Nephron progenitor cell (in vitro differentiated cells): ENCODE measurements around the gene KIAA0232.

Experiments
- DNase-seq: peaks from one replicate; pipeline ENCODE4 v3.0.0; 2021
- H3K27ac Mint-ChIP-seq: 2 replicates; pipeline ENCODE4 v1.8.0; 2021; ENCODE audit warnings: mild to moderate bottlenecking, moderate library complexity, mixed read lengths
- H3K27me3 Mint-ChIP-seq: 2 replicates; pipeline ENCODE4 v1.8.0; 2021; ENCODE audit warnings: mild to moderate bottlenecking, low read depth, mixed read lengths; ENCODE audit not compliant: poor library complexity
- H3K36me3 Mint-ChIP-seq: 2 replicates; pipeline ENCODE4 v1.8.0; 2021; ENCODE audit warnings: low read depth, mixed read lengths
- H3K4me1 Mint-ChIP-seq: 2 replicates; pipeline ENCODE4 v1.8.0; 2021; ENCODE audit warnings: mixed read lengths
- H3K4me3 Mint-ChIP-seq: 2 replicates; pipeline ENCODE4 v1.8.0; 2021; ENCODE audit warnings: mild to moderate bottlenecking, moderate library complexity, mixed read lengths
- H3K9me3 Mint-ChIP-seq: 2 replicates; pipeline ENCODE4 v1.8.0; 2021; ENCODE audit warnings: mild to moderate bottlenecking, moderate library complexity, mixed read lengths
- TF ChIP-seq, protein P1 (sequence below): fragments of 200-600 bp; sonication (generic); IDR thresholded peaks from 2 replicates; pipeline ENCODE4 v1.5.0; 2021; ENCODE audit warnings: antibody characterized with exemption

Gene KIAA0232, protein sequence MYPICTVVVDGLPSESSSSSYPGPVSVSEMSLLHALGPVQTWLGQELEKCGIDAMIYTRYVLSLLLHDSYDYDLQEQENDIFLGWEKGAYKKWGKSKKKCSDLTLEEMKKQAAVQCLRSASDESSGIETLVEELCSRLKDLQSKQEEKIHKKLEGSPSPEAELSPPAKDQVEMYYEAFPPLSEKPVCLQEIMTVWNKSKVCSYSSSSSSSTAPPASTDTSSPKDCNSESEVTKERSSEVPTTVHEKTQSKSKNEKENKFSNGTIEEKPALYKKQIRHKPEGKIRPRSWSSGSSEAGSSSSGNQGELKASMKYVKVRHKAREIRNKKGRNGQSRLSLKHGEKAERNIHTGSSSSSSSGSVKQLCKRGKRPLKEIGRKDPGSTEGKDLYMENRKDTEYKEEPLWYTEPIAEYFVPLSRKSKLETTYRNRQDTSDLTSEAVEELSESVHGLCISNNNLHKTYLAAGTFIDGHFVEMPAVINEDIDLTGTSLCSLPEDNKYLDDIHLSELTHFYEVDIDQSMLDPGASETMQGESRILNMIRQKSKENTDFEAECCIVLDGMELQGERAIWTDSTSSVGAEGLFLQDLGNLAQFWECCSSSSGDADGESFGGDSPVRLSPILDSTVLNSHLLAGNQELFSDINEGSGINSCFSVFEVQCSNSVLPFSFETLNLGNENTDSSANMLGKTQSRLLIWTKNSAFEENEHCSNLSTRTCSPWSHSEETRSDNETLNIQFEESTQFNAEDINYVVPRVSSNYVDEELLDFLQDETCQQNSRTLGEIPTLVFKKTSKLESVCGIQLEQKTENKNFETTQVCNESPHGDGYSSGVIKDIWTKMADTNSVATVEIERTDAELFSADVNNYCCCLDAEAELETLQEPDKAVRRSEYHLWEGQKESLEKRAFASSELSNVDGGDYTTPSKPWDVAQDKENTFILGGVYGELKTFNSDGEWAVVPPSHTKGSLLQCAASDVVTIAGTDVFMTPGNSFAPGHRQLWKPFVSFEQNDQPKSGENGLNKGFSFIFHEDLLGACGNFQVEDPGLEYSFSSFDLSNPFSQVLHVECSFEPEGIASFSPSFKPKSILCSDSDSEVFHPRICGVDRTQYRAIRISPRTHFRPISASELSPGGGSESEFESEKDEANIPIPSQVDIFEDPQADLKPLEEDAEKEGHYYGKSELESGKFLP (N-terminal part only)

DNA sequence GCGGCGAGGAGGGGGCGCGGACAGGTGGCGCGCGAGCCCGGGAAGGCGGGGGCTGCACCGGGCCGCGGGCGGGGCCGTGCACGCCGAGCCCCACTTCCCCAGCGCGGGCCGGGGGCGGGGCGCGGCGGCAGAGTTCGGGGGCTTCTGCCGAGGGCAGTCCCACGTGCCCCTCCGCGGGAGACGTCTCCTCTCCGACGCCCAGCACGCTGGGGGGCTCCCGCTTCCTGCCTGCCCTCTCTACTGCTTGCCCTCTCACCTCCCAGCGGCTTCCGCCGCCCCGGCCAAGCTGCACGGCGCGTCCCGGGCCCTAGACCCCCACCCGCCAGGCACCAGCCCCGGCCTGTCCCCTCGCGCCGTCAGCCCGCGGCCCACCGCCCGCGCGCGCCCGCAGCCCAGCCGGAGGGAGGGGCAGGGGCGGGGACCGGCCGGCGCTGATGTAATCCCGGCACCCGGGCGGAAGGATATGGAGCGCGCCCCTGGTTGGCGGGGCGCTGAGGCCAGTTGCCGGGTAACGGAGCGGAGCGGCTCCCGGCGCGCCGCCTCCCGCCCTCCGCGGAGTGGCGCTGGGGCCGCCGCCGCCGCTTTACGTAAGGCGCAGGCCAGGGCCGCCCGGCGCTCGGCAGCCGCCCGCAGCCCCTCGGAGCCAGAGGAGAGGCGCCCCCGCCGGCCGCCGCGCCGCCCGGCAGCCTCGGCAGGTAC, at the start of gene KIAA0232:
TSS of gene KIAA0232 (plus strand) at position 581 of the 699 bp plus-strand sequence. CDS start 41,727 bp downstream, outside the sequence.
- Mint-ChIP-seq H3K27ac (peak within 1 kb of the TSS; percentile 83), H3K27me3 (peaks cover 21% of the 10 kb centered on the region), H3K9me3 (no peaks in the 10 kb centered on the region), H3K4me1 (peaks cover 55% of the 10 kb centered on the region), H3K4me3 (peak within 1 kb of the TSS; percentile 85), H3K36me3 (peaks cover 12% of the 10 kb centered on the region)
- peak; percentile 93 for DNase-seq
- TF ChIP-seq, protein P1, sequence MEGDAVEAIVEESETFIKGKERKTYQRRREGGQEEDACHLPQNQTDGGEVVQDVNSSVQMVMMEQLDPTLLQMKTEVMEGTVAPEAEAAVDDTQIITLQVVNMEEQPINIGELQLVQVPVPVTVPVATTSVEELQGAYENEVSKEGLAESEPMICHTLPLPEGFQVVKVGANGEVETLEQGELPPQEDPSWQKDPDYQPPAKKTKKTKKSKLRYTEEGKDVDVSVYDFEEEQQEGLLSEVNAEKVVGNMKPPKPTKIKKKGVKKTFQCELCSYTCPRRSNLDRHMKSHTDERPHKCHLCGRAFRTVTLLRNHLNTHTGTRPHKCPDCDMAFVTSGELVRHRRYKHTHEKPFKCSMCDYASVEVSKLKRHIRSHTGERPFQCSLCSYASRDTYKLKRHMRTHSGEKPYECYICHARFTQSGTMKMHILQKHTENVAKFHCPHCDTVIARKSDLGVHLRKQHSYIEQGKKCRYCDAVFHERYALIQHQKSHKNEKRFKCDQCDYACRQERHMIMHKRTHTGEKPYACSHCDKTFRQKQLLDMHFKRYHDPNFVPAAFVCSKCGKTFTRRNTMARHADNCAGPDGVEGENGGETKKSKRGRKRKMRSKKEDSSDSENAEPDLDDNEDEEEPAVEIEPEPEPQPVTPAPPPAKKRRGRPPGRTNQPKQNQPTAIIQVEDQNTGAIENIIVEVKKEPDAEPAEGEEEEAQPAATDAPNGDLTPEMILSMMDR: no peak

- no peak overlapping the region for H3K27ac Mint-ChIP-seq
- no peak overlapping the region for H3K4me3 Mint-ChIP-seq
- peaks cover 21% of the 10 kb centered on the region for H3K4me1 Mint-ChIP-seq
- H3K36me3 Mint-ChIP-seq: no peaks in the 10 kb centered on the region
- peaks cover under 1% of the 10 kb centered on the region for H3K9me3 Mint-ChIP-seq
- H3K27me3 Mint-ChIP-seq: peaks cover 6% of the 10 kb centered on the region
- DNase-seq: no peak
- TF ChIP-seq, protein P1: no peak
These were observed 49.0 kb upstream of the KIAA0232 start for GRCh38 chr4:6733358-6734164.

- TF ChIP-seq, protein P1: no peak
- H3K4me1 Mint-ChIP-seq: peaks cover 19% of the 10 kb centered on the region
- no peak for DNase-seq
- peaks cover 6% of the 10 kb centered on the region for H3K9me3 Mint-ChIP-seq
- peaks cover 6% of the 10 kb centered on the region for H3K27me3 Mint-ChIP-seq
- no peaks in the 10 kb centered on the region for H3K36me3 Mint-ChIP-seq
- H3K4me3 Mint-ChIP-seq: no peak overlapping the region
- H3K27ac Mint-ChIP-seq: peak overlapping the region; percentile 38
These were observed 48.3 kb upstream of the KIAA0232 start for GRCh38 chr4:6734165-6734786.

GRCh38 chr4:6739920-6740319, 42.6 kb upstream of the KIAA0232 start:
- H3K9me3 Mint-ChIP-seq: peaks cover 24% of the 10 kb centered on the region
- no peaks in the 10 kb centered on the region for H3K36me3 Mint-ChIP-seq
- DNase-seq: no peak
- no peak overlapping the region for H3K4me3 Mint-ChIP-seq
- TF ChIP-seq, protein P1: no peak
- no peak overlapping the region for H3K27ac Mint-ChIP-seq
- H3K27me3 Mint-ChIP-seq: peaks cover 3% of the 10 kb centered on the region
- no peaks in the 10 kb centered on the region for H3K4me1 Mint-ChIP-seq
